Right cardiac atrium (tissue), 5 donors: ENCODE measurements around the gene APC2. TPM values are rescaled to one million over a fixed set of nuclear protein-coding genes. Genes with fewer than 3 reads are reported as not detected.

Experiments used
- ATAC-seq, 2 donors: fragments of 200-7000 bp; cut with Tn5 transposase; one replicate each; pipeline versions ENCODE4 v1.8.0 to v1.9.1; 2020; ENCODE audit warnings: moderate library complexity in 2 of 2, mild to moderate bottlenecking in 1 of 2
- DNase-seq, 3 donors: peaks; one replicate each; pipeline ENCODE4 v3.0.0-alpha.2; 2020
- H3K27ac ChIP-seq: one replicate; pipeline ENCODE4 v1.5.1; 2013; ENCODE audit warnings: mild to moderate bottlenecking, low read length, control low read depth, moderate library complexity
- H3K27me3 ChIP-seq: one replicate; pipeline ENCODE4 v1.6.1; 2013; ENCODE audit not compliant: control insufficient read depth, insufficient read depth
- H3K4me1 ChIP-seq: one replicate; pipeline ENCODE4 v1.6.1; 2013; ENCODE audit warnings: low read length; ENCODE audit not compliant: control insufficient read depth, insufficient read depth
- H3K4me3 ChIP-seq: one replicate; pipeline ENCODE4 v1.5.1; 2013; ENCODE audit warnings: low read length, control low read depth
- H3K9me3 ChIP-seq: one replicate; pipeline ENCODE4 v1.6.1; 2013; ENCODE audit warnings: low read length; ENCODE audit not compliant: control insufficient read depth
- WGBS: extraction: QIAGEN DNeasy Blood & Tissue Kit; methylation state at CpG from one replicate; pipeline ENCODE4 v1.1.7; 2013; 5-methylcytosine and 5-hydroxymethylcytosine counted together
- intact Hi-C, 4 donors: fragments of 100-400 bp; cut with DNase I; formaldehyde crosslinking; loops; one replicate each; pipeline versions ENCODE4 v1.11.0 to v1.14.0; 2022 to 2023
- polyA plus RNA-seq: library from polyadenylated mRNA; stranded (reverse); fragments of 200-250 nt; gene quantifications from one replicate; pipeline ENCODE4 v1.2.3, GENCODE V29; 2013
- total RNA-seq, 4 donors: library from RNA; stranded (reverse); fragmentation: NEBNext Ultra II Directional; extraction: Animal tissue kit (Norgen Biotek cat#: 25700); gene quantifications; one replicate each; pipeline ENCODE4 v1.2.1, GENCODE V29; 2021
- donor health status: healthy with polysubstance abuse.
- donor health status: DM: no; HTN: yes; CAD: no.
- donor health status: DM: no; HTN: no; CAD: no.
- donor health status: DM: no; HTN: yes; CAD: no; lungs with severe emphysema.
- donor health status: DM: yes; HTN: yes; CAD: no.

APC2 gene
- total and polyA plus RNA-seq, 5 donors, result 0.45 to 0.88 (median 0.68) TPM

- Histone ChIP-seq H3K9me3 (no peaks in the 10 kb centered on the region), H3K27ac (no peak overlapping the region), H3K4me1 (no peaks in the 10 kb centered on the region), H3K27me3 (no peaks in the 10 kb centered on the region), H3K4me3 (no peak overlapping the region)
- intact Hi-C loops, result no loop called here
- 55% methylated on average over 11 of the region's 11 CpGs for WGBS
- DNase-seq (peak in 2 of 3 donors; percentile 50 to 58), ATAC-seq (no peak)
Observed at GRCh38 chr19:1509602-1510441, 59.9 kb downstream of the APC2 start.

- 35% methylated on average over 25 of the region's 25 CpGs for WGBS
- H3K4me1 ChIP-seq, result no peaks in the 10 kb centered on the region
- no peaks in the 10 kb centered on the region for H3K9me3 ChIP-seq
- H3K27me3 ChIP-seq, result no peaks in the 10 kb centered on the region
- DNase-seq (peak in 1 of 3 donors; percentile 45), ATAC-seq (no peak)
- H3K4me3 ChIP-seq, result no peak overlapping the region
- intact Hi-C loops, result no loop called here
- no peak overlapping the region for H3K27ac ChIP-seq
Observed at GRCh38 chr19:1510442-1510806, 60.5 kb downstream of the APC2 start.

GRCh38 chr19:1510807-1511206, 60.9 kb downstream of the APC2 start:
- 51% methylated on average over 9 of the region's 9 CpGs for WGBS
- DNase-seq, result no peak
- Histone ChIP-seq H3K4me3 (no peak overlapping the region), H3K27me3 (no peaks in the 10 kb centered on the region), H3K4me1 (no peaks in the 10 kb centered on the region), H3K9me3 (no peaks in the 10 kb centered on the region), H3K27ac (no peak overlapping the region)
- intact Hi-C loops, result no loop called here
- ATAC-seq, result no peak

GRCh38 chr19:1511318-1512317, 61.7 kb downstream of the APC2 start:
- 55% methylated on average over 22 of the region's 22 CpGs for WGBS
- intact Hi-C loops, result no loop called here
- peak in 2 of 3 donors; percentile 44 to 68 for DNase-seq
- Histone ChIP-seq H3K4me1 (no peaks in the 10 kb centered on the region), H3K27me3 (no peaks in the 10 kb centered on the region), H3K9me3 (no peaks in the 10 kb centered on the region), H3K4me3 (no peak overlapping the region), H3K27ac (no peak overlapping the region)
- ATAC-seq, result no peak

- H3K27me3 ChIP-seq, result no peaks in the 10 kb centered on the region
- H3K9me3 ChIP-seq, result no peaks in the 10 kb centered on the region
- peak; percentile 47 to 68 for ATAC-seq
- 2% methylated on average over 78 of the region's 78 CpGs for WGBS
- intact Hi-C loops, result no loop called here
- DNase-seq, result peak; percentile 69 to 88 (median 87)
- H3K4me3 ChIP-seq, result peak within 1 kb of the TSS; percentile 70
- no peaks in the 10 kb centered on the region for H3K4me1 ChIP-seq
- H3K27ac ChIP-seq, result peak within 1 kb of the TSS; percentile 87
Observed at GRCh38 chr19:1512671-1513498, 63.0 kb downstream of the APC2 start, which contains the start of gene ADAMTSL5. Gene ADAMTSL5 (minus strand): TSS chr19:1513019. CDS start chr19:1510943, 2,076 bp downstream.

- Histone ChIP-seq H3K4me3 (peak overlapping the region; percentile 70), H3K27me3 (no peaks in the 10 kb centered on the region), H3K4me1 (no peaks in the 10 kb centered on the region), H3K9me3 (no peaks in the 10 kb centered on the region), H3K27ac (peak overlapping the region; percentile 87)
- ATAC-seq (peak; percentile 35 to 56), DNase-seq (peak; percentile 47 to 86 (median 74))
- WGBS, result 5% methylated on average over 52 of the region's 52 CpGs
- intact Hi-C loops, result no loop called here
Observed at GRCh38 chr19:1513499-1514294, 63.8 kb downstream of the APC2 start.

- Histone ChIP-seq H3K4me3 (no peak overlapping the region), H3K9me3 (no peaks in the 10 kb centered on the region), H3K27me3 (no peaks in the 10 kb centered on the region), H3K27ac (no peak overlapping the region), H3K4me1 (no peaks in the 10 kb centered on the region)
- no peak for ATAC-seq
- DNase-seq, result peak in 2 of 3 donors; percentile 42 to 66
- intact Hi-C loops, result no loop called here
- 68% methylated on average over 10 of the region's 10 CpGs for WGBS
Observed at GRCh38 chr19:1514295-1514661, 64.4 kb downstream of the APC2 start.

GRCh38 chr19:1514986-1515721, 65.2 kb downstream of the APC2 start:
- peak in 2 of 3 donors; percentile 43 to 50 for DNase-seq
- H3K4me3 ChIP-seq, result no peak overlapping the region
- 70% methylated on average over 14 of the region's 14 CpGs for WGBS
- no peak for ATAC-seq
- no peaks in the 10 kb centered on the region for H3K9me3 ChIP-seq
- H3K27me3 ChIP-seq, result no peaks in the 10 kb centered on the region
- H3K4me1 ChIP-seq, result no peaks in the 10 kb centered on the region
- no peak overlapping the region for H3K27ac ChIP-seq
- intact Hi-C loops, result no loop called here

- no peaks in the 10 kb centered on the region for H3K9me3 ChIP-seq
- no peaks in the 10 kb centered on the region for H3K27me3 ChIP-seq
- no peaks in the 10 kb centered on the region for H3K4me1 ChIP-seq
- peak in 1 of 3 donors; percentile 38 for DNase-seq
- no peak overlapping the region for H3K27ac ChIP-seq
- H3K4me3 ChIP-seq, result no peak overlapping the region
- intact Hi-C loops, result no loop called here
- WGBS, result 72% methylated on average over 8 of the region's 8 CpGs
- ATAC-seq, result no peak
Observed at GRCh38 chr19:1516395-1516753, 66.5 kb downstream of the APC2 start.
